Body of pancreas (tissue), 4 donors: ENCODE measurements around the gene CMA1.

ENCODE experiments used
- CTCF ChIP-seq, 7 experiments: fragments of 450-650 bp in 4 of 7; fragments of 200-600 bp in 3 of 7; sonication (generic) in 3 of 7; IDR thresholded peaks; one replicate each; pipeline ENCODE4 v1.5.1; 2016 to 2019; ENCODE audit warnings: antibody characterized with exemption in 7 of 7
- POLR2A ChIP-seq, 3 donors: fragments of 450-650 bp; IDR thresholded peaks; one replicate each; pipeline ENCODE4 v1.6.1; 2016; ENCODE audit warnings: antibody characterized with exemption in 3 of 3, mild to moderate bottlenecking in 2 of 3

- TF ChIP-seq POLR2A (IDR thresholded peaks at IDR 0.05) (no peak), CTCF (IDR thresholded peaks at IDR 0.05) (no peak)
These were observed at the start of gene CMA1 for GRCh38 chr14:24508155-24508840.
